Thyroid gland (tissue), 4 donors: ENCODE measurements around the gene SLC9A2. TPM values are rescaled to one million over a fixed set of nuclear protein-coding genes. Genes with fewer than 3 reads are reported as not detected.

Experiments
- DNase-seq, 2 donors: peaks; one replicate each; pipeline ENCODE4 v3.0.0-alpha.2; 2019
- H3K27ac ChIP-seq, 3 donors: fragments of 200-600 bp; sonication (generic); 1 replicate in 2 of 3; 2 replicates in 1 of 3; pipeline ENCODE4 v1.5.1; 2016 to 2019; ENCODE audit warnings: mild to moderate bottlenecking in 1 of 3, moderate library complexity in 1 of 3
- H3K27me3 ChIP-seq: fragments of 200-600 bp; sonication (generic); one replicate; pipeline ENCODE4 v1.5.1; 2019
- H3K36me3 ChIP-seq, 2 donors: fragments of 200-600 bp; sonication (generic); one replicate each; pipeline ENCODE4 v1.5.1; 2016 to 2019
- H3K4me1 ChIP-seq, 2 donors: fragments of 200-600 bp; sonication (generic); one replicate each; pipeline ENCODE4 v1.5.1; 2017 to 2019
- H3K4me3 ChIP-seq, 3 donors: fragments of 200-600 bp; sonication (generic); replicated peaks in 1 of 3; 1 replicate in 2 of 3; 2 replicates in 1 of 3; pipeline ENCODE4 v1.5.1; 2016; ENCODE audit warnings: mild to moderate bottlenecking in 1 of 3
- H3K9me3 ChIP-seq: fragments of 200-600 bp; sonication (generic); one replicate; pipeline ENCODE4 v1.5.1; 2017
- POLR2A ChIP-seq, 2 donors: fragments of 450-650 bp; IDR thresholded peaks; one replicate each; pipeline ENCODE4 v1.6.1; 2017; ENCODE audit warnings: antibody characterized with exemption in 2 of 2, mild to moderate bottlenecking in 2 of 2, moderate library complexity in 1 of 2
- WGBS, 2 donors: methylation state at CpG; one replicate each; pipeline ENCODE4 v1.1.5; 2017; 5-methylcytosine and 5-hydroxymethylcytosine counted together
- intact Hi-C: fragments of 100-400 bp; cut with DNase I; formaldehyde crosslinking; loops from one replicate; pipeline ENCODE4 v1.15.1; 2023
- total RNA-seq, 4 donors: library from RNA; depleted of rRNA; stranded (reverse); fragments of >200 nt; gene quantifications; one replicate each; pipeline ENCODE4 v1.2.3, GENCODE V29; 2016
- TF ChIP-seq, protein P1 (sequence below), 6 experiments: fragments of 200-600 bp in 3 of 6; fragments of 450-650 bp in 3 of 6; sonication (generic) in 3 of 6; IDR thresholded peaks; one replicate each; pipeline ENCODE4 v1.5.1; 2016 to 2019; ENCODE audit warnings: antibody characterized with exemption in 6 of 6, mild to moderate bottlenecking in 2 of 6, inconsistent platforms in 1 of 6, moderate library complexity in 1 of 6

SLC9A2 gene
- total RNA-seq, 4 donors from 2014 or later, result 0.33 to 4.0 (median 0.87) TPM

DNA sequence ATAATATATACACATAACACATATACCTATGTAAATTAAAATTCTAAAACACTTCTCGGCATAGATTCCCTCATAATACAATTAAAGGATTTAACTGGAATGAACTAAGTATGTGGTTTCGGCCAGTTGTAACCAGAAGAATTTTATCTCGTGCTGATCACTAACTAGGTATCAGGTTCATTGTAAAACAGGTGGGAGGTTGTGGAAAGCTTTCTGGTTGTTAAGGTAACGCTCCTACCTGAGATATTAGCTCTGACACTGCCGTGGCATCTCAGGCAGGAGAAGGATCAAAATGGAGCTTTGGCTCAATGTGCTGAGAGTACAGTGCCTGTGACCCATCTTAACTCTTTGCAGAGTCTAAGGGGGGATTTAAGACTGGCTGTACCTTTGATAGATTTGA, 42.5 kb downstream of the SLC9A2 start:
- 82 to 83% methylated on average over 5 of the region's 5 CpGs for WGBS, 2 donors
- TF ChIP-seq, protein P1, sequence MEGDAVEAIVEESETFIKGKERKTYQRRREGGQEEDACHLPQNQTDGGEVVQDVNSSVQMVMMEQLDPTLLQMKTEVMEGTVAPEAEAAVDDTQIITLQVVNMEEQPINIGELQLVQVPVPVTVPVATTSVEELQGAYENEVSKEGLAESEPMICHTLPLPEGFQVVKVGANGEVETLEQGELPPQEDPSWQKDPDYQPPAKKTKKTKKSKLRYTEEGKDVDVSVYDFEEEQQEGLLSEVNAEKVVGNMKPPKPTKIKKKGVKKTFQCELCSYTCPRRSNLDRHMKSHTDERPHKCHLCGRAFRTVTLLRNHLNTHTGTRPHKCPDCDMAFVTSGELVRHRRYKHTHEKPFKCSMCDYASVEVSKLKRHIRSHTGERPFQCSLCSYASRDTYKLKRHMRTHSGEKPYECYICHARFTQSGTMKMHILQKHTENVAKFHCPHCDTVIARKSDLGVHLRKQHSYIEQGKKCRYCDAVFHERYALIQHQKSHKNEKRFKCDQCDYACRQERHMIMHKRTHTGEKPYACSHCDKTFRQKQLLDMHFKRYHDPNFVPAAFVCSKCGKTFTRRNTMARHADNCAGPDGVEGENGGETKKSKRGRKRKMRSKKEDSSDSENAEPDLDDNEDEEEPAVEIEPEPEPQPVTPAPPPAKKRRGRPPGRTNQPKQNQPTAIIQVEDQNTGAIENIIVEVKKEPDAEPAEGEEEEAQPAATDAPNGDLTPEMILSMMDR (IDR thresholded peaks at IDR 0.05), result no peak
- TF ChIP-seq POLR2A (IDR thresholded peaks at IDR 0.05), result no peak
- intact Hi-C loops, result no loop called here

DNA sequence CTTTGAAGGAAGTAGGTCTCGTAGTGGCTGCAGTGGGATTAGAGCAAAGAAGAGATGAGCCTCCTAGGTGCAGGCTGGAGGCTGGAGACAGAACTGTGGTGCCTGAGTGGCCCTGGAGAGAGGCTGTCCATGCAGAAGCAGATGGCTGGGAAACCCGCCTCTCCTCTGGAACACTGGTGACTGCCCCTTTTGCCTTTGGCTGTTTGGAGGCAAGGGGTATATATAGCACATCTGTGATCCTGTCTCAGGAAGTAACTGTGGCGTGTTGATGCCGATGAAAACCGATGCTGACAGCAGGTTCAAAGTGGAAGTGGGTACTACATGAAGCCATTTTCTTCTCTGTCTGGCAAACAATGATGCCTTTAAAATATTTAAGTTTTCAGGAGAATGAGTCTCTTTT, 43.5 kb downstream of the SLC9A2 start:
- TF ChIP-seq POLR2A (IDR thresholded peaks at IDR 0.05), result no peak
- TF ChIP-seq, protein P1 (IDR thresholded peaks at IDR 0.05), result no peak
- H3K27me3 ChIP-seq, result no peaks in the 10 kb centered on the region
- H3K4me3 ChIP-seq, result no peak overlapping the region
- intact Hi-C loops, result no loop called here
- DNase-seq, result no peak
- 67 to 79% methylated on average over 5 of the region's 5 CpGs for WGBS, 2 donors
- H3K4me1 ChIP-seq, result no peaks in the 10 kb centered on the region
- no peaks in the 10 kb centered on the region for H3K36me3 ChIP-seq
- no peak overlapping the region for H3K27ac ChIP-seq
- no peaks in the 10 kb centered on the region for H3K9me3 ChIP-seq

More for the DNA sequence above, 42.5 kb downstream of the SLC9A2 start:
- no peak overlapping the region for H3K27ac ChIP-seq
- no peaks in the 10 kb centered on the region for H3K4me1 ChIP-seq
- no peaks in the 10 kb centered on the region for H3K27me3 ChIP-seq
- DNase-seq, result no peak
- no peaks in the 10 kb centered on the region for H3K36me3 ChIP-seq
- H3K4me3 ChIP-seq, result no peak overlapping the region
- H3K9me3 ChIP-seq, result no peaks in the 10 kb centered on the region

GRCh38 chr2:102663381-102663780, 44.0 kb downstream of the SLC9A2 start:
- Histone ChIP-seq H3K9me3 (no peaks in the 10 kb centered on the region), H3K4me1 (no peaks in the 10 kb centered on the region), H3K4me3 (no peak overlapping the region), H3K27ac (no peak overlapping the region), H3K36me3 (no peaks in the 10 kb centered on the region), H3K27me3 (no peaks in the 10 kb centered on the region)
- no peak for DNase-seq
- intact Hi-C loops, result no loop called here
- WGBS, 2 donors, result 81 to 93% methylated on average over 3 of the region's 3 CpGs
- TF ChIP-seq POLR2A (IDR thresholded peaks at IDR 0.05), result no peak
- TF ChIP-seq, protein P1 (IDR thresholded peaks at IDR 0.05), result no peak

DNA sequence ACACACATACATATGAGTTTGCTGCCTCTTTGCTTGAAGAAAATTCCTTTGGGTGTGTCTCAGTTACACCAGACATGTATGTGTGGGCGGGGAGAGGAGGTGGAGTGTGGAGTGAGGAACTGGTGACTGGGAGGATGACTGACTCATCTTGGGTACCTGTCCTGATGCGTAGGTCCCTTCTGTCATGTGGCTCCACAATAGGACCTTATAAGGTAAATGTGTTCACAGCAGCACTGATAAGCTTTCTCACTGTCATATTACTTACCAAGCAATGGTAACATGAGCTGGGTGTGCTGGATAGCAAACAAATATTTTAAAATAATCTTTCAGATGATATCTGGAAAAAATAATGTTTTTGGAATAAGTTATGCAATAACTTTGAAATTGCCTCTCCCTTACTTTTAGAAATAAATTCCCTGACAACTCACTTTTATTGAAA, 45.1 kb downstream of the SLC9A2 start:
- Histone ChIP-seq H3K36me3 (no peaks in the 10 kb centered on the region), H3K27ac (no peak overlapping the region), H3K27me3 (no peaks in the 10 kb centered on the region), H3K4me1 (no peaks in the 10 kb centered on the region), H3K4me3 (no peak overlapping the region), H3K9me3 (no peaks in the 10 kb centered on the region)
- WGBS, 2 donors, result 82 to 85% methylated on average over 2 of the region's 2 CpGs
- TF ChIP-seq, protein P1 (IDR thresholded peaks at IDR 0.05), result no peak
- no peak for TF ChIP-seq POLR2A (IDR thresholded peaks at IDR 0.05)
- intact Hi-C loops, result no loop called here
- no peak for DNase-seq

GRCh38 chr2:102667072-102667471, 47.7 kb downstream of the SLC9A2 start:
- WGBS, 2 donors, result 83 to 90% methylated on average over 2 of the region's 2 CpGs
- Histone ChIP-seq H3K27me3 (no peaks in the 10 kb centered on the region), H3K36me3 (no peaks in the 10 kb centered on the region), H3K27ac (no peak overlapping the region), H3K9me3 (no peaks in the 10 kb centered on the region), H3K4me3 (no peak overlapping the region), H3K4me1 (no peaks in the 10 kb centered on the region)
- DNase-seq, result no peak
- TF ChIP-seq, protein P1 (IDR thresholded peaks at IDR 0.05), result no peak
- TF ChIP-seq POLR2A (IDR thresholded peaks at IDR 0.05), result no peak
- intact Hi-C loops, result no loop called here
